Measurements from ENCODE around the gene MGAT4B. TPM values are rescaled to one million over a fixed set of nuclear protein-coding genes. Genes with fewer than 3 reads are reported as not detected.

Gene MGAT4B
- total RNA-seq, 2 experiments from 2014 or later, result 141 to 145 TPM

DNA sequence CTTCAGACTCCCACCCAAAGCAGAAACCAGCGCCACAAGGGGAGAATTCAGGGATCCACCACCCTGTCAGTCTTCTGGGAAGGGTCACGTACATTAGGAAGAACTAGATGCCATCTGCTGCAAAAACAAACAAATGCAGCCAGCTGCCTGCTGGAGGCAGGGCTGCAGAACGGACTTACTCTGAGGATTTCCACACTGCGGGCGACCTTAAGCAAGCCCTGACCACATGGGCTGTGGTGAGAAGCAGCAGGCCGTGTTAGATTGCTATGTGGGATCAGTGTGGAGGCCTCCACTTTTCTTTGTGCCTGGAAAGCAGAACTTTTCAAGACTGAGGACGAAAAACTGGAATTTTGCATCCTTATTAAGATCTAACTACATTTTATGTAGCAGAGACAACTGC lies 26.3 kb downstream of the MGAT4B start:
- no peaks in the 10 kb centered on the region for H3K4me1 ChIP-seq (ENCODE audit: insufficient read depth, low read length)
- no peaks in the 10 kb centered on the region for H3K9me3 Mint-ChIP-seq
- ChIA-PET POLR2A (interaction anchor here (1.2 kb wide), 1 partner anchor 11 kb away, joined by 3 read pairs; no protein-coding TSS in a partner anchor), CTCF (interaction anchor here (0.8 kb wide), 1 partner anchor 21 kb away, joined by 3 read pairs; no protein-coding TSS in a partner anchor)
- TF ChIP-seq, protein P1, sequence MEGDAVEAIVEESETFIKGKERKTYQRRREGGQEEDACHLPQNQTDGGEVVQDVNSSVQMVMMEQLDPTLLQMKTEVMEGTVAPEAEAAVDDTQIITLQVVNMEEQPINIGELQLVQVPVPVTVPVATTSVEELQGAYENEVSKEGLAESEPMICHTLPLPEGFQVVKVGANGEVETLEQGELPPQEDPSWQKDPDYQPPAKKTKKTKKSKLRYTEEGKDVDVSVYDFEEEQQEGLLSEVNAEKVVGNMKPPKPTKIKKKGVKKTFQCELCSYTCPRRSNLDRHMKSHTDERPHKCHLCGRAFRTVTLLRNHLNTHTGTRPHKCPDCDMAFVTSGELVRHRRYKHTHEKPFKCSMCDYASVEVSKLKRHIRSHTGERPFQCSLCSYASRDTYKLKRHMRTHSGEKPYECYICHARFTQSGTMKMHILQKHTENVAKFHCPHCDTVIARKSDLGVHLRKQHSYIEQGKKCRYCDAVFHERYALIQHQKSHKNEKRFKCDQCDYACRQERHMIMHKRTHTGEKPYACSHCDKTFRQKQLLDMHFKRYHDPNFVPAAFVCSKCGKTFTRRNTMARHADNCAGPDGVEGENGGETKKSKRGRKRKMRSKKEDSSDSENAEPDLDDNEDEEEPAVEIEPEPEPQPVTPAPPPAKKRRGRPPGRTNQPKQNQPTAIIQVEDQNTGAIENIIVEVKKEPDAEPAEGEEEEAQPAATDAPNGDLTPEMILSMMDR (IDR thresholded peaks at IDR 0.05), result no peak
- no peak overlapping the region for H3K4me3 Mint-ChIP-seq
- peaks cover 35% of the 10 kb centered on the region for H3K36me3 ChIP-seq (ENCODE audit: insufficient read depth, low read length)
- ATAC-seq (ENCODE audit: poor library complexity) (no peak), DNase-seq (no peak)
- peaks cover 50% of the 10 kb centered on the region for H3K36me3 Mint-ChIP-seq (ENCODE audit: low read depth)
- no peak overlapping the region for H3K4me3 ChIP-seq (ENCODE audit: low read length)
- intact Hi-C loops (cut with DNase I, micrococcal nuclease), result no loop called here
- no peaks in the 10 kb centered on the region for H3K4me1 Mint-ChIP-seq (ENCODE audit: low read depth)
- H3K27ac Mint-ChIP-seq, result no peak overlapping the region
- no peak overlapping the region for H3K27ac ChIP-seq (ENCODE audit: low read depth in 1 of 2, low read length in 2 of 2)
- H3K27me3 ChIP-seq (ENCODE audit: control insufficient read depth in 1 of 2, insufficient read depth in 2 of 2, low read length in 2 of 2), result no peaks in the 10 kb centered on the region
- no peaks in the 10 kb centered on the region for H3K27me3 Mint-ChIP-seq
- no peaks in the 10 kb centered on the region for H3K9me3 ChIP-seq (ENCODE audit: control insufficient read depth in 1 of 2, insufficient read depth in 1 of 2, low read length in 2 of 2)

- Histone ChIP-seq H3K27ac (ENCODE audit: low read depth in 1 of 2, low read length in 2 of 2) (no peak overlapping the region), H3K4me3 (ENCODE audit: low read length) (no peak overlapping the region), H3K36me3 (ENCODE audit: insufficient read depth, low read length) (peaks cover 40% of the 10 kb centered on the region), H3K27me3 (ENCODE audit: control insufficient read depth in 1 of 2, insufficient read depth in 2 of 2, low read length in 2 of 2) (no peaks in the 10 kb centered on the region), H3K9me3 (ENCODE audit: control insufficient read depth in 1 of 2, insufficient read depth in 1 of 2, low read length in 2 of 2) (no peaks in the 10 kb centered on the region), H3K4me1 (ENCODE audit: insufficient read depth, low read length) (no peaks in the 10 kb centered on the region)
- ChIA-PET POLR2A (interaction anchor here (1.2 kb wide), 1 partner anchor 10 kb away, joined by 3 read pairs; no protein-coding TSS in a partner anchor), CTCF (interaction anchor here (0.8 kb wide), 1 partner anchor 22 kb away, joined by 3 read pairs; no protein-coding TSS in a partner anchor)
- TF ChIP-seq, protein P1 (IDR thresholded peaks at IDR 0.05), result no peak
- H3K4me1 Mint-ChIP-seq (ENCODE audit: low read depth), result no peaks in the 10 kb centered on the region
- ATAC-seq (ENCODE audit: poor library complexity), result no peak
- H3K4me3 Mint-ChIP-seq, result no peak overlapping the region
- no peaks in the 10 kb centered on the region for H3K9me3 Mint-ChIP-seq
- no peak overlapping the region for H3K27ac Mint-ChIP-seq
- peaks cover 52% of the 10 kb centered on the region for H3K36me3 Mint-ChIP-seq (ENCODE audit: low read depth)
- H3K27me3 Mint-ChIP-seq, result no peaks in the 10 kb centered on the region
- intact Hi-C loops (cut with DNase I, micrococcal nuclease), result no loop called here
- DNase-seq, result no peak
Observed at GRCh38 chr5:179779826-179780225, 26.8 kb downstream of the MGAT4B start.

GRCh38 chr5:179778591-179778990 lies 28.1 kb downstream of the MGAT4B start:
- H3K27ac Mint-ChIP-seq, result no peak overlapping the region
- H3K36me3 Mint-ChIP-seq (ENCODE audit: low read depth), result peaks cover 61% of the 10 kb centered on the region

More at GRCh38 chr5:179778591-179778990, 28.1 kb downstream of the MGAT4B start:
- Mint-ChIP-seq H3K4me1 (ENCODE audit: low read depth) (no peaks in the 10 kb centered on the region), H3K4me3 (no peak overlapping the region), H3K27me3 (no peaks in the 10 kb centered on the region), H3K9me3 (no peaks in the 10 kb centered on the region)
- Histone ChIP-seq H3K36me3 (ENCODE audit: insufficient read depth, low read length) (peaks cover 52% of the 10 kb centered on the region), H3K27me3 (ENCODE audit: control insufficient read depth in 1 of 2, insufficient read depth in 2 of 2, low read length in 2 of 2) (no peaks in the 10 kb centered on the region), H3K4me3 (ENCODE audit: low read length) (no peak overlapping the region), H3K4me1 (ENCODE audit: insufficient read depth, low read length) (no peaks in the 10 kb centered on the region), H3K27ac (ENCODE audit: low read depth in 1 of 2, low read length in 2 of 2) (no peak overlapping the region), H3K9me3 (ENCODE audit: control insufficient read depth in 1 of 2, insufficient read depth in 1 of 2, low read length in 2 of 2) (no peaks in the 10 kb centered on the region)
- no peak for ATAC-seq (ENCODE audit: poor library complexity)
- intact Hi-C loops (cut with DNase I, micrococcal nuclease), result no loop called here
- TF ChIP-seq, protein P1 (IDR thresholded peaks at IDR 0.05), result no peak
- DNase-seq, result no peak
- CTCF ChIA-PET, result interaction anchor here (1.0 kb wide), 1 partner anchor 23 kb away, joined by 3 read pairs; no protein-coding TSS in a partner anchor
- POLR2A ChIA-PET, result no interaction called here

All from CD4-positive, alpha-beta T cell (primary cell).